K562 (cell line): ENCODE data around the gene HSPH1. TPM values are rescaled to one million over a fixed set of nuclear protein-coding genes. Genes with fewer than 3 reads are reported as not detected.

Experiments
- CUX1 ChIP-seq: fragments of 200-800 bp; sonication (Bioruptor generic); IDR thresholded peaks from 2 replicates; pipeline ENCODE4 v1.6.1; 2016; ENCODE audit warnings: missing genetic modification characterization, missing compliant biosample characterization
- NKRF ChIP-seq: fragments of 450-650 bp; IDR thresholded peaks from 2 replicates; pipeline ENCODE4 v1.6.1; 2016; ENCODE audit warnings: borderline replicate concordance
- RHOXF2B ChIP-seq: fragments of 250-450 bp; sonication (Bioruptor Pico); conservative IDR thresholded peaks from 2 replicates; pipeline ENCODE4 v1.5.1; 2021
- TAF9B ChIP-seq: fragments of 450-650 bp; IDR thresholded peaks from 2 replicates; pipeline ENCODE4 v1.6.1; 2018; ENCODE audit warnings: mild to moderate bottlenecking; ENCODE audit not compliant: partially characterized antibody
- ZBTB1 ChIP-seq: sonication (generic); formaldehyde crosslinking; IDR thresholded peaks from 2 replicates; pipeline ENCODE4 v1.8.1; 2023; ENCODE audit warnings: missing genetic modification reagents, low read depth, mild to moderate bottlenecking, borderline replicate concordance
- polyA plus RNA-seq, 8 experiments: library from polyadenylated mRNA; depleted of rRNA in 4 of 8; stranded (reverse) in 5 of 8; unstranded in 3 of 8; fragments of >200 nt; fragmentation: Nextera tagmentation in 2 of 8; fragmentation: Illumina TruSeq in 1 of 8; extraction: Ambion mirVana in 2 of 8; extraction: Trizol in 1 of 8; gene quantifications; 2 replicates each; pipeline versions ENCODE4 v1.2.1 to v1.2.3, GENCODE V29; 2011 to 2014; ENCODE audit warnings: inconsistent platforms in 1 of 8, missing spikeins in 1 of 8
- total RNA-seq, 7 experiments: library from RNA; depleted of rRNA in 6 of 7; stranded (reverse); fragments of >200 nt in 6 of 7; fragmentation: Illumina TruSeq in 2 of 7; extraction: Trizol in 2 of 7; gene quantifications; 2 replicates each; pipeline versions ENCODE4 v1.2.1 to v1.2.3, GENCODE V29; 2011 to 2021; ENCODE audit warnings: low replicate concordance in 1 of 7

The HSPH1 gene
- total and polyA plus RNA-seq, 9 of the 15 experiments (the other 6 are each of a cell fraction or from before 2014, with no cell fraction given), result 34.6 to 104 (median 64.7) TPM

- no peak for TF ChIP-seq CUX1 (CRISPR knock-in tag)
- TF ChIP-seq NKRF, result no peak
- TF ChIP-seq RHOXF2B (CRISPR knock-in tag), result no peak
- TF ChIP-seq ZBTB1 (CRISPR knock-in tag), result no peak
- TF ChIP-seq TAF9B, result no peak
Observed at GRCh38 chr13:31094331-31095015, 67.2 kb downstream of the HSPH1 start (continued).
